Activated CD4-positive, alpha-beta T cell treated with anti-CD3 and anti-CD28 coated beads for 1 hour (primary cell): ENCODE results near the gene TUBB1.

Experiments
- DNase-seq: peaks from one replicate; pipeline ENCODE4 v3.0.0-alpha.2; 2020

Gene TUBB1

GRCh38 chr20:59046862-59047261, 27.6 kb downstream of the TUBB1 start:
- DNase-seq: no peak

- no peak for DNase-seq
Observed at GRCh38 chr20:59047938-59048680, 28.9 kb downstream of the TUBB1 start.

- DNase-seq: no peak
Observed at GRCh38 chr20:59048681-59049030, 29.4 kb downstream of the TUBB1 start.

- DNase-seq: no peak
Observed at GRCh38 chr20:59050437-59050836, 31.2 kb downstream of the TUBB1 start.

- DNase-seq: no peak
Observed at GRCh38 chr20:59051666-59052185, 32.5 kb downstream of the TUBB1 start.

- DNase-seq: no peak
Observed at GRCh38 chr20:59055302-59055701, 36.1 kb downstream of the TUBB1 start.

GRCh38 chr20:59062081-59062480, 42.9 kb downstream of the TUBB1 start:
- DNase-seq: no peak

GRCh38 chr20:59063358-59064213, 44.4 kb downstream of the TUBB1 start:
- no peak for DNase-seq

GRCh38 chr20:59064214-59064722, 45.0 kb downstream of the TUBB1 start:
- DNase-seq: no peak

GRCh38 chr20:59068534-59068933, 49.3 kb downstream of the TUBB1 start:
- no peak for DNase-seq

- DNase-seq: no peak
Observed at GRCh38 chr20:59069026-59069425, 49.8 kb downstream of the TUBB1 start.

- DNase-seq: no peak
Observed at GRCh38 chr20:59071216-59071615, 52.0 kb downstream of the TUBB1 start.

- DNase-seq: no peak
Observed at GRCh38 chr20:59073582-59073981, 54.4 kb downstream of the TUBB1 start.

- DNase-seq: no peak
Observed at GRCh38 chr20:59074456-59074855, 55.2 kb downstream of the TUBB1 start.

GRCh38 chr20:59075934-59076508, 56.8 kb downstream of the TUBB1 start:
- no peak for DNase-seq
